HepG2 (cell line): ENCODE results near the gene LINC00632. TPM values are rescaled to one million over a fixed set of nuclear protein-coding genes. Genes with fewer than 3 reads are reported as not detected.

Source experiments
- CREB1 ChIP-seq, 2 experiments: fragments of 450-650 bp in 1 of 2; IDR thresholded peaks; 2 replicates each; pipeline ENCODE4 v1.6.1; 2016 to 2017; ENCODE audit warnings: control low read depth in 1 of 2, mild to moderate bottlenecking in 1 of 2, missing compliant biosample characterization in 1 of 2, missing genetic modification characterization in 1 of 2
- EHMT2 ChIP-seq: fragments of 200-600 bp; sonication (generic); IDR thresholded peaks from 2 replicates; pipeline ENCODE4 v1.7.0; 2017; ENCODE audit warnings: antibody characterized with exemption, low read depth, low read length, borderline replicate concordance
- FOSL1 ChIP-seq: sonication (generic); formaldehyde crosslinking; IDR thresholded peaks from 2 replicates; pipeline ENCODE4 v1.9.0; 2021; ENCODE audit warnings: missing genetic modification reagents, borderline replicate concordance
- GABPA ChIP-seq, 2 experiments: IDR thresholded peaks; 2 replicates each; pipeline ENCODE4 v1.6.1; 2011 to 2016; ENCODE audit warnings: low read depth in 2 of 2, low read length in 1 of 2, missing biosample characterization in 1 of 2, missing genetic modification characterization in 1 of 2
- MIER3 ChIP-seq: IDR thresholded peaks from 2 replicates; pipeline ENCODE4 v1.6.1; 2016; ENCODE audit warnings: missing compliant biosample characterization, borderline replicate concordance
- THAP11 ChIP-seq: IDR thresholded peaks from 2 replicates; pipeline ENCODE4 v1.6.1; 2016; ENCODE audit warnings: missing biosample characterization, missing genetic modification reagents
- ZFAT ChIP-seq: sonication (generic); formaldehyde crosslinking; conservative IDR thresholded peaks from 2 replicates; pipeline ENCODE4 v1.8.1; 2023; ENCODE audit warnings: missing genetic modification reagents, inconsistent platforms
- polyA plus RNA-seq, 8 experiments: library from polyadenylated mRNA; depleted of rRNA in 3 of 8; stranded (reverse) in 7 of 8; unstranded in 1 of 8; fragments of >200 nt; fragmentation: Illumina TruSeq in 4 of 8; extraction: Trizol in 4 of 8; gene quantifications; 2 replicates each; pipeline versions ENCODE4 v1.2.1 to v1.2.3, GENCODE V29; 2011 to 2016; ENCODE audit warnings: low read depth in 4 of 8, missing spikeins in 1 of 8, mixed read lengths in 1 of 8; ENCODE audit not compliant: insufficient read depth in 1 of 8
- total RNA-seq, 5 experiments: library from RNA; depleted of rRNA; stranded (reverse); fragments of >200 nt; fragmentation: Illumina TruSeq; extraction: Trizol; gene quantifications; 2 replicates each; pipeline ENCODE4 v1.2.3, GENCODE V29; 2016; ENCODE audit warnings: low read depth in 1 of 5
- TF ChIP-seq, protein P1 (sequence below): sonication (generic); formaldehyde crosslinking; IDR thresholded peaks from 2 replicates; pipeline ENCODE4 v1.4.0; 2020; ENCODE audit warnings: missing genetic modification reagents
- TF ChIP-seq, protein P2 (sequence below): sonication (generic); formaldehyde crosslinking; IDR thresholded peaks from 2 replicates; pipeline ENCODE4 v1.8.1; 2022; ENCODE audit warnings: mild to moderate bottlenecking, missing genetic modification reagents
- TF ChIP-seq, protein P3 (sequence below): sonication (generic); formaldehyde crosslinking; IDR thresholded peaks from 2 replicates; pipeline ENCODE4 v1.5.0; 2020; ENCODE audit warnings: missing genetic modification reagents
- TF ChIP-seq, protein P4 (sequence below): sonication (generic); formaldehyde crosslinking; conservative IDR thresholded peaks from 2 replicates; pipeline ENCODE4 v1.4.0; 2020; ENCODE audit warnings: missing genetic modification reagents

The LINC00632 gene
- total and polyA plus RNA-seq, 2 of the 13 experiments (the other 11 are each of a cell fraction or from before 2014, with no cell fraction given) = 0.13 TPM; not detected in 1

DNA sequence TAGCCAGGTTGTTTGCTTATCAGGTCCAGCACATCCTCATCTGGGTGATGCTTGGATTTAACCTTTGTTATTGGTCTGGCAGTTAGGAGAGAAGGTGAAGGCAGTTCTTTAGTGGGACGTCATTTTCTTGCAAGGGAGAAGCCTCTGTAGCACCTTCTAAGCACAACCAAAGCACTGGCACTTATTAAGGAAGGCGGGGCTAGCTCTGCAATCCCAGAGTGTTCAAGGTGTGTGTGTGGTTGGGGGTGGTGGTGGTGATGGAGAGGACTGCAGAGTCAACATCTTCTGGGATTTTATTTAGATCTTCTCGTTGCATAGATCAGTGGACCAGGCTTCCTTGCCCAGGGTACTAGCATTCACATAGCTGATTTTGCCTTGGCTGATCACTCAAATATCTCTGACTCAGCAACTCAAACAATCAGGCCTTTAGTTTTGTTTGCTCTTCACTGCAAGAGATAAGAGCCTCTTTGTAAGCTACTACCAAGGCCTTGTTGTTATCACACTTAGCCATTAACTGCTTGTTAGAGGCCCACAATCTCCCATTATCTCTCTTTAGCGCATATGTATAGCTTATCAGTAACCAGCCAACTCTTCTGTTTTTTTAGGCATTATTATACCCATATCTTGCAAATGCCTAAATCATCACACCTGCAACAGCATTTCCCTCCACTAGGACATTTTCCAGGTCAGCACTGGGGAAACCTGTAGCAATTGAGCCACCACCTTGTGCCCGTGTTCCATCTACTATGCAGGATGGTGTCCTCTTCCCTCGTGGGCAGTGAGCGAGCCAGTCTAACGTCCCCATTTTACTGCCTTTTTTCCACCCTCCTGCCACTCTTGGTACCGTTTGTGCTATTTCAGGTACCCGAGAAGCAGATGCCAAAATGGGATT is 36.5 kb upstream of the LINC00632 start (continued):
- TF ChIP-seq CREB1 (IDR thresholded peaks at IDR 0.05) = no peak
- no peak for TF ChIP-seq CREB1 (CRISPR knock-in tag; IDR thresholded peaks at IDR 0.05)
- TF ChIP-seq, protein P1, sequence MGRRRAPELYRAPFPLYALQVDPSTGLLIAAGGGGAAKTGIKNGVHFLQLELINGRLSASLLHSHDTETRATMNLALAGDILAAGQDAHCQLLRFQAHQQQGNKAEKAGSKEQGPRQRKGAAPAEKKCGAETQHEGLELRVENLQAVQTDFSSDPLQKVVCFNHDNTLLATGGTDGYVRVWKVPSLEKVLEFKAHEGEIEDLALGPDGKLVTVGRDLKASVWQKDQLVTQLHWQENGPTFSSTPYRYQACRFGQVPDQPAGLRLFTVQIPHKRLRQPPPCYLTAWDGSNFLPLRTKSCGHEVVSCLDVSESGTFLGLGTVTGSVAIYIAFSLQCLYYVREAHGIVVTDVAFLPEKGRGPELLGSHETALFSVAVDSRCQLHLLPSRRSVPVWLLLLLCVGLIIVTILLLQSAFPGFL (CRISPR knock-in tag) = no peak
- no peak for TF ChIP-seq EHMT2
- 0 out of 2 replicates have a peak, but pooled peaks have one; percentile 23 for TF ChIP-seq THAP11 (CRISPR knock-in tag)
- TF ChIP-seq, protein P2, sequence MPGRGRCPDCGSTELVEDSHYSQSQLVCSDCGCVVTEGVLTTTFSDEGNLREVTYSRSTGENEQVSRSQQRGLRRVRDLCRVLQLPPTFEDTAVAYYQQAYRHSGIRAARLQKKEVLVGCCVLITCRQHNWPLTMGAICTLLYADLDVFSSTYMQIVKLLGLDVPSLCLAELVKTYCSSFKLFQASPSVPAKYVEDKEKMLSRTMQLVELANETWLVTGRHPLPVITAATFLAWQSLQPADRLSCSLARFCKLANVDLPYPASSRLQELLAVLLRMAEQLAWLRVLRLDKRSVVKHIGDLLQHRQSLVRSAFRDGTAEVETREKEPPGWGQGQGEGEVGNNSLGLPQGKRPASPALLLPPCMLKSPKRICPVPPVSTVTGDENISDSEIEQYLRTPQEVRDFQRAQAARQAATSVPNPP (CRISPR knock-in tag) = no peak
- TF ChIP-seq, protein P3, sequence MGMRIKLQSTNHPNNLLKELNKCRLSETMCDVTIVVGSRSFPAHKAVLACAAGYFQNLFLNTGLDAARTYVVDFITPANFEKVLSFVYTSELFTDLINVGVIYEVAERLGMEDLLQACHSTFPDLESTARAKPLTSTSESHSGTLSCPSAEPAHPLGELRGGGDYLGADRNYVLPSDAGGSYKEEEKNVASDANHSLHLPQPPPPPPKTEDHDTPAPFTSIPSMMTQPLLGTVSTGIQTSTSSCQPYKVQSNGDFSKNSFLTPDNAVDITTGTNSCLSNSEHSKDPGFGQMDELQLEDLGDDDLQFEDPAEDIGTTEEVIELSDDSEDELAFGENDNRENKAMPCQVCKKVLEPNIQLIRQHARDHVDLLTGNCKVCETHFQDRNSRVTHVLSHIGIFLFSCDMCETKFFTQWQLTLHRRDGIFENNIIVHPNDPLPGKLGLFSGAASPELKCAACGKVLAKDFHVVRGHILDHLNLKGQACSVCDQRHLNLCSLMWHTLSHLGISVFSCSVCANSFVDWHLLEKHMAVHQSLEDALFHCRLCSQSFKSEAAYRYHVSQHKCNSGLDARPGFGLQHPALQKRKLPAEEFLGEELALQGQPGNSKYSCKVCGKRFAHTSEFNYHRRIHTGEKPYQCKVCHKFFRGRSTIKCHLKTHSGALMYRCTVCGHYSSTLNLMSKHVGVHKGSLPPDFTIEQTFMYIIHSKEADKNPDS = no peak
- no peak for TF ChIP-seq MIER3 (CRISPR knock-in tag)
- TF ChIP-seq FOSL1 (CRISPR knock-in tag) = peak; percentile 78; the same call in 1 of the 2 replicates
- TF ChIP-seq ZFAT (CRISPR knock-in tag) = no peak
- TF ChIP-seq GABPA (IDR thresholded peaks at IDR 0.05; ENCODE audit: low read depth, low read length) = no peak
- no peak for TF ChIP-seq GABPA (CRISPR knock-in tag; IDR thresholded peaks at IDR 0.05; ENCODE audit: low read depth)
- TF ChIP-seq, protein P4, sequence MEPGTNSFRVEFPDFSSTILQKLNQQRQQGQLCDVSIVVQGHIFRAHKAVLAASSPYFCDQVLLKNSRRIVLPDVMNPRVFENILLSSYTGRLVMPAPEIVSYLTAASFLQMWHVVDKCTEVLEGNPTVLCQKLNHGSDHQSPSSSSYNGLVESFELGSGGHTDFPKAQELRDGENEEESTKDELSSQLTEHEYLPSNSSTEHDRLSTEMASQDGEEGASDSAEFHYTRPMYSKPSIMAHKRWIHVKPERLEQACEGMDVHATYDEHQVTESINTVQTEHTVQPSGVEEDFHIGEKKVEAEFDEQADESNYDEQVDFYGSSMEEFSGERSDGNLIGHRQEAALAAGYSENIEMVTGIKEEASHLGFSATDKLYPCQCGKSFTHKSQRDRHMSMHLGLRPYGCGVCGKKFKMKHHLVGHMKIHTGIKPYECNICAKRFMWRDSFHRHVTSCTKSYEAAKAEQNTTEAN (CRISPR knock-in tag) = no peak
